Effector memory CD4-positive, alpha-beta T cell (primary cell): ENCODE results near the gene CCN5.

Experiments
- DNase-seq, 3 donors: peaks; one replicate each; pipeline ENCODE4 v3.0.0-alpha.2; 2020
- H3K27ac ChIP-seq: 2 replicates; pipeline ENCODE4 v1.7.0; 2013; ENCODE audit warnings: mild to moderate bottlenecking, low read length, moderate library complexity; ENCODE audit not compliant: insufficient read depth, poor library complexity, severe bottlenecking
- H3K27me3 ChIP-seq: replicated peaks from 2 replicates; pipeline ENCODE4 v1.7.0; 2013; ENCODE audit warnings: mild to moderate bottlenecking, low read length; ENCODE audit not compliant: insufficient read depth, control insufficient read depth, poor library complexity, severe bottlenecking
- H3K36me3 ChIP-seq: 2 replicates; pipeline ENCODE4 v1.7.0; 2013; ENCODE audit warnings: mild to moderate bottlenecking, low read length, moderate library complexity; ENCODE audit not compliant: control insufficient read depth, insufficient read depth
- H3K4me1 ChIP-seq: 2 replicates; pipeline ENCODE4 v1.7.0; 2013; ENCODE audit warnings: low read length, mild to moderate bottlenecking; ENCODE audit not compliant: control insufficient read depth, insufficient read depth, poor library complexity, severe bottlenecking
- H3K4me3 ChIP-seq: 2 replicates; pipeline ENCODE4 v1.7.0; 2013; ENCODE audit warnings: low read length, low read depth, mild to moderate bottlenecking; ENCODE audit not compliant: insufficient read depth, poor library complexity, severe bottlenecking
- H3K9me3 ChIP-seq: 2 replicates; pipeline ENCODE4 v1.7.0; 2013; ENCODE audit warnings: mild to moderate bottlenecking, low read length, moderate library complexity; ENCODE audit not compliant: control insufficient read depth

CCN5 gene

DNA sequence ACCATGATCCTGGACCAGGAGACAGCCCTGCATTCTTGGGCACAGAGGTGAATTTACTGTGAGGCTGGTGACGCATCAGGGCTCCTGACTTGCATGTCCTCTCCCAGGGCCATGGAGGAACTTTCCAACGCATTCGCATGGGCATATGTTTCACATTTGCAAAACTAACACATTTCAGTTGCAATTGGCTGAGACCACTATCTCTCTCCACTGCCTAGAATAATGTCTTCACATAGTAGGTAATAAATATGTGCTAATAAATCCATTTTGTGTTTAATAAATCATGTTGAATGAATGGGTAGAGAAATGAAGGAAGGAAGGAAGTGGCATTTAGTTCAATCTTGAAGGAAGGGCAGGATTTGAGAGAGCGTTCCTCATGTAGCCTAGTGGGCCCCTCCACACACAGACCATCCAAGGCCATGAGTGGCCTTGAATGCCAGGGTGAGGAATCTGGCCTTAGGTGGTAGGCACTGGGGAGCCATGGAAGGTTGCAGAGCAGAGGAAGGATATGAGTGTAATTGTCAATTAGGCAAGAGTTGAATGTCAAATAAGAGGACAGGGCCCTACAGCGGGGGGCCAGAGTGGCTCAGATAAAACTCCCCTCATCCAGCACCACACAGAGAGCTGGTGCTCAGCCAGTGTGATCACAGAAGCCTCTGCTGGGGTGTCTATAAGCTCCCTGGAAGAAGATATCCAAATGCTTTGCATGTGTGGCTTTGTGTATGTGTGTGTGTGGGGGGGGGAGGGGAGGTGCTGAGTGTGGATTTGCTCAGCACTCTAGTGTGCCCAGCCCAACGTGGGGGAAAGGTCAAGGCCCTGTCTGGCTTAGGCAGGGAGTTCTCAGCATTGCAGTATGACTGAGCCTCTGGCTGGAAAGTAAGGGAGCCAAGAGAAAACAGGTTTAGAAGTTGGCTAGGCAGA lies 30.9 kb upstream of the CCN5 start:
- no peaks in the 10 kb centered on the region for H3K27me3 ChIP-seq
- no peak overlapping the region for H3K27ac ChIP-seq

DNA sequence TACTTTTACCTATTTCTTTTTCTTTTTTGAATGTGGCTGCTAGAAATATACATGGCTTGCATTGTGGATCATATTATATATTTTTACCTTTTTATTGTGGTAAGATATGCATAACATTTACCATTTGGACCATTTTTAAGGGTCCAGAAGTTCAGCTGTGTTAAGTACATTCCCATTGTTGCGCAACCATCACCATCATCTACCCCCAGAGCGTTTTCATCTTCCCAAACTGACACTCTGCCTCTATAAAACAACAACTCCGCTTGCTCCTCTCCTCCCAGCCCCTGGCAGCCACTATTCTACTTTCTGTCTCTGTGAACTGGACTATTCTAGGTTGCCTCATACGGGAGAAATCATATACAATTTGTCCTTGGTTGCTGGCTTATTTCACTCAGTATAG lies 28.2 kb upstream of the CCN5 start:
- no peak overlapping the region for H3K27ac ChIP-seq
- no peaks in the 10 kb centered on the region for H3K9me3 ChIP-seq
- no peaks in the 10 kb centered on the region for H3K27me3 ChIP-seq
- DNase-seq, result no peak
- H3K4me1 ChIP-seq, result no peaks in the 10 kb centered on the region
- H3K36me3 ChIP-seq, result no peaks in the 10 kb centered on the region
- no peak overlapping the region for H3K4me3 ChIP-seq

More for the DNA sequence above, 30.9 kb upstream of the CCN5 start:
- H3K9me3 ChIP-seq, result no peaks in the 10 kb centered on the region
- DNase-seq, result no peak
- no peaks in the 10 kb centered on the region for H3K36me3 ChIP-seq
- no peak overlapping the region for H3K4me3 ChIP-seq
- H3K4me1 ChIP-seq, result no peaks in the 10 kb centered on the region

- no peaks in the 10 kb centered on the region for H3K36me3 ChIP-seq
- H3K9me3 ChIP-seq, result no peaks in the 10 kb centered on the region
- no peak overlapping the region for H3K4me3 ChIP-seq
- H3K4me1 ChIP-seq, result no peaks in the 10 kb centered on the region
- DNase-seq, result no peak
- no peak overlapping the region for H3K27ac ChIP-seq
- H3K27me3 ChIP-seq, result no peaks in the 10 kb centered on the region
These were observed 27.0 kb upstream of the CCN5 start for GRCh38 chr20:44688053-44688625.

- no peaks in the 10 kb centered on the region for H3K36me3 ChIP-seq
- no peaks in the 10 kb centered on the region for H3K4me1 ChIP-seq
- DNase-seq, result no peak
- H3K27me3 ChIP-seq, result no peaks in the 10 kb centered on the region
- H3K4me3 ChIP-seq, result no peak overlapping the region
- no peak overlapping the region for H3K27ac ChIP-seq
- H3K9me3 ChIP-seq, result no peaks in the 10 kb centered on the region
These were observed 25.4 kb upstream of the CCN5 start for GRCh38 chr20:44689809-44690208.

DNA sequence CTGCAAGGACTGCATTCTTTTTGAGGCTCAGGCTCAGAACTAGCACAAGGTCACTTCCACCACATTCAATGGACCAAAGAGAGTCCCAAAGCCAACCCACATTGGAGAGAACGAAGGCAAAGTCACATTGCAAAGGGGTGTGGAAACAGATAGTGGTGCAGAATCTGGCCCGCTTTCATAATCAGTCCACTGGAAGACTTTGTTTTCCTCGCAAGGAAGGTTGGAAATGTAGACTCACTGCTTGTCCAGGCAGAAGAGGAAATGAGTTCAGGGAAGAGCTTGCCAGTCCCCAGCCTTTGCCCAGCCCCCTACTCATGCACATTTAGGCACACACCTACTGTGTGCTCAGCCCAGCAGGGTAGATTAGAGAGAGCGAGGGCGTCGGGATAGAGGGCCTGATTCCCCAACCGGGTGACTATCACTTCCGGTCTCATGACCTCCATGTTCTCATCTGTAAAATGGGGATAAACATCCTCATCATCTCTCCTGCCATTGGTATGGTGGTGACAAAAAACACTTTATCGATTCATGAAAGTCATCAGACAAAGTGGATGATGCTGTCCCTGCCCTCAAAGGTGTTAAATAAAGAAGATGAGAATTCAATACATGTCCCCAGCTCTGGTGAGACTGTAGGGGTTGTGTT lies 24.3 kb upstream of the CCN5 start:
- DNase-seq, result no peak
- H3K4me3 ChIP-seq, result no peak overlapping the region
- no peaks in the 10 kb centered on the region for H3K36me3 ChIP-seq
- no peak overlapping the region for H3K27ac ChIP-seq
- H3K27me3 ChIP-seq, result no peaks in the 10 kb centered on the region
- no peaks in the 10 kb centered on the region for H3K4me1 ChIP-seq
- H3K9me3 ChIP-seq, result no peaks in the 10 kb centered on the region

DNA sequence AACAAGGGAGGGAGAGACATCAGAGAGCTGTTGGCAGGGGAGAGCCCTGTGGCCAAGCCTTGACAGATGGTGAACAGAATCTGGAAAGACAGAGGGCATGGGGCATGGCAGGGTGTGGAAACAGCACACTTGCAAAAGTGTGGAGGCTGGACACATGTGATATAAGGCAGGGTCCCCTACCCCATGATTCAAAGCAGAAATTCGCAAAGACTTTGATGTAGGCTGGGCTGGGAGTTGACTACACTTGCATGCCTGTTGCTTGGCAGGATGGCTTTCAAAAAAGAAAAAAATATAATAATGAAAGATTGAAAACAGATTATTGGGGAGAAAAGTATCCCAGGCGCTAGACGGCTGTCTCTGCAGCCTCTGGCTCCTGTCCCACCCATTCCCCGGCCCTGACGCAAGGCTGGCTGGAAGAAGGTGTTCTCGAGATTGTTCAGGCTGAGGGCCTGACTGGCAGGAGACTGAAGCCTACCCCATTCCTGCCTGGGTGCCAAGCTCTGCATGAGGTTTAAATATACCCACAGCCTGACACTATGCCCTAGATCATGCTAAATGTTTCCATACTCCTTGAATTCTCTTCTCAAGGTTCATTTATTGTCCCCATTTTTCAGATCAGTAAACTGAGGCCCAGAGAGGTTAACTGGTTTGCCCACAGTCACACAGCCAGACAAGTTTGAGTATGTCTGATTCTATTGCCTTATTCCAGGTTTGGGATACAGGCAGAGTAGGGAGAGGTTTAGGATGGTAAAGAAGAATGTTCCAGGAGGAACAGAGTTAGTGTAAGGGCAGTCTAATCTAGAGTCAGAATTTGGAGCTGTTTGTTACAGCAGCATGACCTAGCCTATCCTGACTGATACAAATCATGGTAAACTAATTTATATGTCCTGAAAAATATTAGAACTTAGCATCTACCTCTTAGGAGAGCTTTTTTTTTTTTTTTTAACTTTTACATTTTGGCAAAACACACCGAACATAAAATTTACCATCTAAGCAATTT lies 23.4 kb upstream of the CCN5 start:
- Histone ChIP-seq H3K36me3 (no peaks in the 10 kb centered on the region), H3K4me1 (no peaks in the 10 kb centered on the region), H3K27me3 (no peaks in the 10 kb centered on the region), H3K27ac (no peak overlapping the region), H3K4me3 (no peak overlapping the region), H3K9me3 (no peaks in the 10 kb centered on the region)
- no peak for DNase-seq

DNA sequence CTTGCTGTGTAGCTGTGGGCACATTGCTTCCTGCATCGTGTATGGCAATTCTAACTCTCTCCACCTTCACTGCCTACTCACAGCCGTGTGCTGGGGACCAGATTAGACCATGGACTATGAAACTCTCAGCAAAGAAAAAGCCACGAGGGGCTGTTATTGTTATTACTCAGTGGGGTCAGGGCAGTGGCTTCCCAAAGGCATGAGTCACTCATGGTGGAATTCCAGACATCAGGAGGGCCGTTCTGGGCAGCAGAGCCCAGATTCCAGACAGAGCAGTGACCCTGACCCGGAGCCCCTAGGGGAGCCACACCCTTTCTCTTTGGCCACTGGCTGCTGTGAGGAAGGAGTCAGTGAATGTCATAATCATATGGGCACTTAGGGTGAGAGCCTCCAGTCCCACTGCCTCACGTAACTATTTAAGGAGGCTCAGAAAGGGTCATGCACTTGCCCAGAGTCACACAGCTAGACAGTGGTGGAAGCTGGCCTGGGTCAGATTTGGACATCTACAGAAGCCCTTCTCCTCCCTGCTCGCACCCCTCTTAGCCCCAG lies 22.2 kb upstream of the CCN5 start:
- Histone ChIP-seq H3K9me3 (no peaks in the 10 kb centered on the region), H3K4me3 (no peak overlapping the region), H3K4me1 (no peaks in the 10 kb centered on the region), H3K36me3 (no peaks in the 10 kb centered on the region), H3K27me3 (no peaks in the 10 kb centered on the region), H3K27ac (no peak overlapping the region)
- DNase-seq, result no peak

DNA sequence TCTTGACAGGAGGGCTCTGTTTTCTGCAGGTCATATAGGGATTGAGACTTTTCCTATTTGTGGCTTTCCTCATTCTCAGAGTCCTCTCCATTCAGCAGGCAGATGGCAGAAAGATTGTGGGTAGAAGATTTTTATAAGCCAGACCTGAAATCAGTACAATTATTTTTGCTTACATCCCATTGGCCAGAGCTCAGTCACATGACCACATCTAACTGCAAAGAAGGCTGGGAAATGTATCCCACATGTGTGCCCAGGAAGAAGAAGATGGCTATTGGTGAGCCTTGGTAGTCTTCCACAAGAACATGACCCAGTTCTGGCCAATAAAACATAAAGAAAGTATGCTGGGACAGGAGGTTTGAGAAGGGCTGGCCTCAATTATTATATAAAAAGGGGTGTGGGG lies 21.5 kb upstream of the CCN5 start:
- Histone ChIP-seq H3K4me1 (no peaks in the 10 kb centered on the region), H3K36me3 (no peaks in the 10 kb centered on the region), H3K27me3 (no peaks in the 10 kb centered on the region), H3K27ac (no peak overlapping the region), H3K4me3 (no peak overlapping the region), H3K9me3 (no peaks in the 10 kb centered on the region)
- no peak for DNase-seq

GRCh38 chr20:44694159-44694558 lies 21.0 kb upstream of the CCN5 start:
- Histone ChIP-seq H3K9me3 (no peaks in the 10 kb centered on the region), H3K27me3 (no peaks in the 10 kb centered on the region), H3K36me3 (no peaks in the 10 kb centered on the region), H3K4me1 (no peaks in the 10 kb centered on the region), H3K27ac (no peak overlapping the region), H3K4me3 (no peak overlapping the region)
- DNase-seq, result no peak
